GM18861 (cell line): ENCODE measurements around the gene KLHL26.

ENCODE experiments used
- ATAC-seq: cut with Tn5 transposase; IDR thresholded peaks from one replicate; pipeline ENCODE4 v1.9.1; 2021; ENCODE audit not compliant: unreplicated experiment

The KLHL26 gene

DNA sequence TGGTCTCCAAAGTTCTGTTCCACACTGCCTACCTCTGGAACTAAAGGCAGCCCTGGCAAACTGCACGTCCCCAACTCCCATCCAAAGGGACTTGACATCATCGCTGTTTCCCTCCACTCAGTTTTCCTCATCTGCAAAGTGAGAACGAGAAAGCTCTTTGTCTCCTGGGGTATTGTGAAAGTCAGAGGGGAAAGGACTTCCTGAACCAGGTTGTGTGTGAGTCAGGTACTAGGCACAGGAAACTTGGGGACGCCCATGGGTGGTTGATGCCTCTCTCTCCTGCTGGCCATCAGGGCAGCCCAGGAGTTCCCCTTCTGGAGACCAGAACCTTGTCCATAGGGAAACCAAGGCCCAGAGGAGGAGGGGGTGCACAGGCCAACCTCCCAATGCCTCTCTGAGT, 35.0 kb upstream of the KLHL26 start:
- no peak for ATAC-seq

DNA sequence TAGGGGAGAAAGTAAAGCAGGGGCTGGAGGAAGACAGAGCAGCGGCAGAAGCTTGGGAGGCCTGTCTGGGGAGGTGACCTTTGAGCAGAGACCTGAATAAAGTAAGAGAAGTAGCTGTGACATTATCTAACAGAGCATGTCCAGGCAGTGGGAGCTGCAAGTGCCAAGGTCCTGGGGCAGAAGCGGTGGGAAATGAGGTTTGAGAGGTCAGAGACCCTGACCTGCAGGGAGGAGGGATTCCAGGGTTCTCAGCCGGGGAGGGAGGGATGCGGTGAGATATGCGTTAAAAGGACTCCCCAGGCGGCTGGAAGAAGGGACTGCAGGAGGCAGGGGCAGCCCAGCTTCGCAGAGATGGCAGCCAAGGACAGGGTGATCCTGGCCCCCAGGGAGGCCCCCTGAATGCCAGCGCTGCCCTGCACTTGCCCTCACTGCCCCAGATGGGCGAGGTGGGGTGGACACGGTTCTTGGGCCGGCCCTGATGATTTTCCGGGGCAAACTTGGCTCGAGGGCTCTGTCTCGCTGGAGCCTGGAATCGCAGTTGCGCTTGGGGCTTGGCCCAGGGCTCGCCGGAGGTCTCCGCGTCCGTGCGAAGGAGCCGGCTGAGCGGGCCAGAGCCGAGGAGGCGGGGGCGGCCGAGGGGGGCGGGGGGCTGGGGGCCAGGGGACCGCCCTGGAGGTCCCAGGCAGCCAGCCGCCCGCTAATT, 33.4 kb upstream of the KLHL26 start:
- ATAC-seq: no peak

DNA sequence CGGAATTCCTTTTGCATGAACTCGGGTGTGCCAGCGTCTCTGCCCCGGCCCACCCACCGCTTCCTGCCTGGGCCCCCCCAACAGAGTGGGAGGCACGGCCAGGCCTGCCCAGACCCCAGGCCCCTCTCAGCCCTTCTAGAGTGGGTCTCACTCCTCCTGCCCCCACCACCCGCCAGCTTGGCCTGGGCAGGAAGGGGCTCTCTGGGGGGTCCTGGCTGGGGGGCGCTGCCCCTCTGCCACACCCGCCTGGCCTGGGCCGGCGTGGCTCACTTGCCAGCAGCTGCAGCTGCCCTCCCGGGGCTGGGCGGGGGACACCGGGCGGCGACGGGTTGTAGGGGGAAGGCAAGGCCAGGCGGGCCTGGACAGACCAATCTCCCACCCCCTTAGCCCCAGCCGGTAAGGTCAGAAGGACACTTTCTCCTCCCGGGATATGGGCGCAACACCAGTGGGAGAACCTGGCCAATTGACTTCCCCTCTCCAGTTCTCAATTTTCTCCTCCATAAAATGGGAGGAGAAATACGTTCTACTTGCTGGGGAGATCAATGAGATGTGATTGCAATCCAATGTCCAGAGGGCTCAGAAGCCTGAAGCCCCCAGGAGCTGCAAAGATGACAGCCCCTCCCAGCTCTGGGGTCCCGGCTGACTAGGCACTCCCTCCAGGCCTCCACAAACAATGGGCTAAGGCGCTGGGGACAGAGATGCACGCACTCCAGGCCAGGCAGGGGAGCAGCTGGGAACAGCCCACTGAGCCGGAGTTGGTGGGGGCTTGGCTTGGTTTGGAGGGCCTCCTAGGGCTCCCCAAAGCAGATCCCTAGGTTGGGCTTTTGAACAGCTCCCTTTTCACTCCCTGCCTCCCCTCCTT, 32.6 kb upstream of the KLHL26 start:
- ATAC-seq: no peak

DNA sequence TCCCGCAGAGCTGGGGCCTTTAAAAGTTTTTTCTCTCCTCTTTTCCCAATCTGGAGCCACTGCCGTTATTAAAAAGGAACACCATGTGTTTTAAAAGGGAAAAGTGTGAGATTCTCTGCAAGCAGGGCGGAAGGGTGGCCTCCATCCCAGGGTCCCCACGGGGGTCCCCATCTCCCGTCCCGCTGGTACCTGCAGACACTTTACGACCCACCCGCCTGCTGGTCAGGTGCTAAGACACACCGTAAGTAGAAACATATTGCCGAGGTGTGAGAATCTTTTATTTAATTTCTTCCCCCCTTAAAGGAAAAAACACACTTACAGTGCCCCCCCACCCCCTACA, 32.0 kb upstream of the KLHL26 start:
- ATAC-seq: no peak

DNA sequence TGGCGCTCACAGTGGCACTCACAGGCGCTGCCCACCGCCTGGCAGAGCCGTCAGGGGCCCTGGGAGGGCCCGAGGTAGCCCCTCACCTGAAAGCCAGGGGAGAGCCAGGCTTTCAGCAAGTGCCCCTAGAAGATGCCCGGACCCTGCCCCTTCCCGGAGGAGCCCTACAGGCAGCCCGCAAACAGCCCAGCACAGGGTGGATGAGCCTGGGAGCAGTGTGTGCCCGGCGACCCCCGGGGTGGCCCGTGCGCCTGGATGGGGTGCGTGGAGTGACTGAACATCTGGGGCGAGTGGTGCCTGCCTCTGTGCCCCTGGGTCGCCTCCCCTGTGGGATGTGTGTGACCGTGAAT, 31.7 kb upstream of the KLHL26 start:
- ATAC-seq: no peak

DNA sequence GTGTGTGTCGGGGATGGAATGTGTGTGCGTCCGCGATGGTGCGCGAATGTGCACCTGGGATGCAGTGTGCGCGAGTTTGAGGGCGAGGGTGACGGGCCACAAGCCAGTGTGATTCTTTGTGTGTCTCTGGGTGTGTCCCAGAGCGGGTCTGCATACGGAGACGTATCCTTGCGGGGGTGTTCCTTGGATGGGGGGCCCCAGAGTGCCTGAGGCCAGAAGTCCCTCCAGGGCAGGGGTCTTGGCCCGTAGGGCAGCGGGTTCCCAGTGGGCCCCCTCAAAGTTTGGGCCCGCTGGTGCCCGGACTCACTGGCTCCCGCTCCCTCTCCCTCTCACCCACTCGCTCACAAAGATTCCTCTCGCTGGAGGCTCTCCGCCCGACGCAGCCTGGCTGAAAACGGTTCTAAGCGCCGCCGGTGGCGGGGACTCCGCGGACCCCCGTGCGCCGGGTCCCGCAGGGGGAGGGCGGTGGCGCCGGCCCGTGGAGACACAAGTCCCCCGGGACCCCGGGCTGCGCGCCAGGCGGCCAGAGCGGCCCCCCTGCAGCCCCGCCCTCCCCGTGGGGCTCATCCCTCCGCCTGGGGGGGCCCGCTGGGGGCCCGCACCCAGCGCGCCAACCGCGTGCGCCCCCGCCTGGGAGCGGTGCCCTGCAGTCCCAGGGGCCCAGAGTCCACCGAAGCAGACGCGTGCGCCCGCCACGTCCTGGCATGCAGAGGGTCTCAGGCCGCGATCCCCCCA, 31.1 kb upstream of the KLHL26 start:
- ATAC-seq: no peak

DNA sequence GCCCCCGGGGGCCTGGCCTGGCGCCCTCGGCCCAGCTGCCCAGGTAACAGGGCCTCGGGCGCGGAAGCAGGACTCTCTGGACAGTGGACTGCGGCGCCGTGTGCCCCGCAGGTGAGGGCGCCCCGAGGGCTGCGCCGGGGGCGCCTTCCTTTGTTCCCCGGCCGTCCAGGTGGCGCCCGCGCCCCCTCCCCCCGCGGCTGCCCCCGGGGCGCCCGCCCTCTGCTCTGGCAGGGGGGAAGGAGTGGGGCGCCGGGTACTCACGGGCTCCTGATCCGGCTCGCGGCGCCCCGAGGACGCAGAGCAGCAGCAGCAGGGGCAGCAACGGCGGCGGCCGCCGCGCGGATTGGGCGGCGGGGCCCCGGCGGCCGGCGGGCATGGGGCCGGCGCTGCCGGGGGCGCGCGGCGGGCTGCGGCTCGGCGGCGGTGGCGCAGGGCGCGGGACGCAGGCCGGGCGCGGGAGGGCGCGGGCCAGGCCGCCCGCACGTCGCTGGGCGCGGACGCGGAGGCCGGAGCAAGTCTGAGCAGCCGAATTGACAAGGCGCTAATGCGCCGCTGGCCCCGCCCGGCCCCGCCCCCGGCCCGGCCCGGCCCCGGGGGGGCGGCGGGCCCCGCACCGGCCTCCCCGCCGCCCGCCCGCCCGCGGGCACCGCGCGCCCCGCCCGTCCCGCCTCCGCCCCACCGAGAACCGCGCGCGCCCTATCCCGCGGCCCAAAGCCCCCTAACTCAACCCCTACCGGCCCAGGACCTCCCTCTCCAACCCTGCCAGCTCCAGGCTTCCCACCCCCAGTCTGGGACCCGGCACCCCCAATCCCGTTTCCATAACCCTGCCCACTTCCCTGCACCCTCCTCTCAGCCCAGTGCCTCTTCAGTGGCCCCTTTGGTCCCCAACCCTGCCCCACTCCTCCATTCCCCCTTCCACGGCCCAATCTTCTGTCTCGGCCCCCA, 30.3 kb upstream of the KLHL26 start, which contains the start of gene CRLF1:
Gene CRLF1 (minus strand): TSS at position 519 of the 945 bp plus-strand sequence. CDS start 143 bp downstream, at position 376.
- no peak for ATAC-seq

DNA sequence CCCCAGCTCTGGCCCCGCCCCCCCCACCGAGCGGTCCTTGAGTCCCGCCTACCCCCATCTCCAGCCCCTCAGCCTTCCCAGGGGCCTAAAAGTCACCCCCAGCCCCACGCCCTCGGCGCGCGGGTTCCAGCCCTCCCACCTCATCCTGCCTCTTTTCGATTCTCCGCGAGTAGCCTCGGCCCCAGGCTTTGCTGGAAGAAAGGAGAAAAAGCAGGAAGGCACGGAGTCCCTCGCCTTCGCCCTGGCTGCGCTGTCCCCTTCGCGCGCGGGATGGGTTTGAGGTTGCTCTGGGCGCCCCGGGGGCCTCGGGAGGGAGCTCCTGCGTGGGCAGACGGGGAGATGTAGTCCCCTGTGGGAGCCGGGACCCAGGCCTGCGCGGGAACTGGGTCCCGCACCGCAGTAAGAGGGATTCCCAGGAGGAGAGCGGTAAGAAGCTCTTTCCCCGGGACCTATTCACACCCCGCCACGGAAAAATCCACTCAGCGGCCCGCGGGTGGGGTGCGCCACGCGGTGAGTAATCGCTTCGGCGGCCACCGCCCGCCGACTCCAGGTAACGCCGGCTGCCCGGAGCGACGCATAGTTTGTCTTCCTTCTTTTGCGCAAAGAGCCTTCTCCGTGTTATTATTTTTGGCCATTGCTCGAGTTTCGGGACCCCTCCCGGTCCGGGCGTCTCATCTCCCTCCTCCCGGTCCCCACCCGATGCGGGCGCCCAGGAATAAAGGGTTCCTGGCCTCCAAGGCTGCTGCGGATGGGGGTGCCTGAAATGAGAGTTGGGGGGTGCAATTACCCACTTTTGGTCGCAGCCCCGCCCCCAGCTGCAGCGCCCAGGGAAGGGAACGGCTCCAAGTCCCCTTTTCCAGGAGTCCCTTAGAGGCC, 29.4 kb upstream of the KLHL26 start:
- no peak for ATAC-seq

DNA sequence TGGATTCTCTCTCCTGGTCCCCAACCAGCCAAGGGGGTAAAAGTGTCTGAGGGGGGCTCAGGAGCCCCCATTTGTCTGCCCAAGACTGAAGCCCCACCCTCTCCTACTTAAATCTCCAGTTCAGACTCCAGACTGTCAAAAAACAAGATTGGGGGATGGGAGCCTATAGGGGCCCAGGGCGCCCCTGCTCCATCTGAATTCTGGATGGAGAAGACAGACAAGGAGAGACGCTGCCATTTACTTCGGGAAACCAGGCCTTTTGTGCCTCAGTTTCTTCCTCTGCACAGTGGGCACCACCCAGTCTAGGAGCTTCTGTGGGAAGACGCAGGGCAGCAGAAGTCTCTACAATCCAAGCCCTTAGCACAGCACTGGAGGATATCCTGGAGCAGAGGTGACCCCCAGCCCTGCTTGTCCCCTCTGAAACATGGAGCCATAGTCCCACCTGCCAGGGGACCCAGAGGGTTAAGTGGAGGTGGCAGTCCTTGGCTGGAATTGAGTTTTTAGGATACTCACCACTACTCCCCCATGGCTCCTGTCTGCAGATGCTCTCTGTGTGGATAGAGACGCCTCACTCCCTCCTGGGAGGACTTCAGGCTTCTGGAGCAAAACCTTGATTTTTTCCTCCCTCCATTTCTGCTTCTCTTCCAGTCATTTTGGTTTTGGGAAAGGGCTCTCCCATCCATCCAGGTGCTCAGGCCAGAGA, 28.6 kb upstream of the KLHL26 start:
- no peak for ATAC-seq

DNA sequence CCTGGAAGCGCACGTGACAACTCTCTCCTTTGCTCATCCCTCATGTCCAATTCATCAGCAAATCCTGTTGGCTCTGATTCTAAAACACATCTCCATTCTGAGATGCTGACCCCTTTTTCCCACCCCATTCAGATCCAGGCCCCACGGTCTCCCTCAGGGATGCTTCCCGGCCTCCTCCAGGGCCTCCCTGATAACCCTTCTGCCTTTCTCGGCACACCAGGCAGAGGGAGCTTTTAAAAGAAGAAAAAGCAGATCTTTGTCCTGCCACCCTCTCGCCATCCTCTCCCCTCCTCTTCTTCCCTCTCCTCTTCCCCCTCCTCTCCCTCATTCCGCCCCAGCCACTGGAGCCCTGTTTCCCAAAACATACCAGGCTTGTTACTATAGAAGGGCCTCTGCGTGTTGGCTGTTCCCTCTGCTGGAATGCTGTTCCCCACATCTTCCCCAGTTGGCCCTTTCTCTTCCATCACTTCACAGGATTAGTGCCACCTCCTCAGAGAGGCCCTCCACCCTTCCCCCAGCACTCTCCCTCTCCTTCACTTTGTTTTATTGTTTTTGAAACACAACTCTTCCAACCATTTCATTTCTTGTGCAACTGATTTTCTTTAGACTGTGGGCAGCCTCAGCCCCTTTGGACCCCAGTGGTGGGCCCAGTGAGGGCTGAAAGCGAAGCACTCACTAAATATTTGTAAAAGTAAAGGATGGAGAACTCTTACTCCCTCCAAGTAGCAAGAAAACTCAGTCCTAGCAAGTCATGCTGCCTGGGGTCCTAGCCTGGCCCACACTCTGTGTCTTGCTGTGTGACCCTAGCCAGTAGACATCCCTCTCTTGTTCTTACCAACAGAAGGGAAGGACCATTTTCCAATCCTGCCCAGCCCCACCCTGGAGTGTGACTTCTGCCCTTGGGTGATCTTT, 27.8 kb upstream of the KLHL26 start:
- ATAC-seq: no peak

DNA sequence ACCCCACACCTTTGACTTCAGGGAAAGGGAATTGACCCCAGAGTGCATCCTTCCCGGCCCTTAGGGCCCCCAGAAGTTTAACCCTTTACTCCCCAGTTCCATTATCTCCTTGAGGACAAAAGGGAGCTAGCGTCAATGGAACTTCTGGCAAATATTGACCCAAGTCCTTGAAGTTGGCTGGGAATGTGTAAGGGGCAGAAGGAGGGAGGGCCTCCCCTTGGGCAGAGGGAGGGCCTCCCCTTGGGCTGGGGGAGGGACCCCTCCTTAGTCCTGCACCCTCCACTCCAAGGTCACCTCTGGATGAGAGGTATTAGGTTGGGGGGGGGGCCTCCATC, 27.1 kb upstream of the KLHL26 start:
- ATAC-seq: no peak

DNA sequence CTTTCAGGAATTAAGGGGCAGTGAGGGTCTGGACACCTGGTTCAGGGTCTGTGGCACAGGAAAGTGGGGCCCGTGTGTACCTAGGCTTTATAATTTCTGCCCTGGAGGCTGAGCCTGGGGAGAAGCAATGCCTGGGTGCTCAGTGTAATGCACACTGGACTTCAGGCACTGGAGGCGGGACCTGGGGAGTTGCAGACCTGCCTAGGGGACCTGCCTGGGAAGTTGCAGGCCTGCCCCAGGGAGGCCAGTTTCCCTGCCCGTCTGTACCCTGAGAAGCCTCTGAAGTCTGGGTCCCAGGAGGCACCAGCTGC, 26.6 kb upstream of the KLHL26 start:
- ATAC-seq: no peak

DNA sequence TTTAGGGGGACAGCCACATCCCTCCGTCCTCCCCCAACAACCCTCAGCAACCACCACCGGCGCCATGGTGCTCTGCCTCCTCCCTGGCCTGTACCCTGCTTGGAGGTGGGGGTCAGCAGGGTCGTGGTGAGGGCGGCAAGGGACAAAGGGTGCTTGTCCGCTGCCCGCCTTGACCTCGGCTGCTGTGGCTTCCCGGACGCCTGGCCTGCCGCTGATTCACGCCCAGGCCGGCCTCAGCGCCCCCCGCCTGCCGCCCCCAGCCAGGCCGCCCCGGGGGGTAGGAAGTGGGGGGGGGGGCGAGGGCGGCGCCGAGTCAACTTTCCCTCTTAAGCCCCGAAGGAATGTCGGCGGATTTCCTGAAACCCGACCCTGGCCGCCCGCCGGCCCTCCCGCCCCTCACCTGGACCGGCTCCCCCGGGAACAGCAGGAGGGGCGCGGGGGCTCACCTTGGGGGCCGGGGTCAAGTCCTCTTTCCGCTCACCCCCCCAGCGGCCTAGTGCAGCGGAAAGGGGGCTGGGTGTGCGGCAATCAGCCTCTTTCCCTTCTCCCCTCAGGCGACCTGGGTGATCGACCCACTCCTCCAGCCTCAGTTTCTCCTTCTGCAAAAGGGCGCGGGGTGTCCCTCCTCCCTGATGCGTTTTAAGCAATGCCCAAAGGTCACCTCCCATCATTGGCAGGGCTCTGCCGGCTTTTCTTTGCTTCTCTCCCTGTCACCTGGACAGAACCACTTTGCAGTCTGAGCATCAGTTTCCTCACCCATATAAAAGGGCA, 26.1 kb upstream of the KLHL26 start:
- ATAC-seq: no peak

DNA sequence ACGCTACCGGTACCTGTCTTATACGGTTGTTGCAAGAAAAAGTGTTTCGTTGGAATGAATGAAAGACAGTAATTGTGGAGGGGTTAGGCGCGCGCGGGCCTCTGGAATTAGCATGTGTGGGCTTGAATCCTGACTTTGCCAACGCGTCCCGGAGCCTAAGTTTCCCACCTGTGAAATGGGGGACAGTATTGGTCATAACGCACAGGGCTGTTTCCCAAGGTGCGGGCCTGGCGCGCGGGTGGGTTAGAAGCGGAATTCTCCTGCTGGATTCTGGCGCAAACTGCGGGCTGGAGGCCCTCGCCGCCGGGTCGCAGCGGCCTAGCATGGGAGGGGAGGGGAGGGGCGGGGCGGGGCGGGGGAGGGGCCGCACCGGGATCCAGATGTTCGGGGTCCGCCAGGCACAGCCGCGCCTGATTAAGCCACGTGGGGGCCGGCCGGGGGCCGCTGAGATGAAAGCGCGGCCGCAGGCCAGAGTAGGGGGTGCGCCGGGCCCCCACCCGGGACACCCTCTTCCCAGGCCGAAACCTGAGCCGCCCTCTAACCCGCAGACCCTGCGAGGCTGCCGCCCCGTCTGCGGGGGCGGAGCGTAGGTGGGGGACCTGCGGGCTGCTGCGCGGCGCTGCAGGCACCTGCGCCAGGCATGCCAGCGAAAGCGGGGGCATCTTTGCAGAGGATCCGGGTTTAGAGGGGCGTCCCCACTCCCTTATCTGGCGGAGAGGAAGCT, 25.3 kb upstream of the KLHL26 start:
- ATAC-seq: no peak

DNA sequence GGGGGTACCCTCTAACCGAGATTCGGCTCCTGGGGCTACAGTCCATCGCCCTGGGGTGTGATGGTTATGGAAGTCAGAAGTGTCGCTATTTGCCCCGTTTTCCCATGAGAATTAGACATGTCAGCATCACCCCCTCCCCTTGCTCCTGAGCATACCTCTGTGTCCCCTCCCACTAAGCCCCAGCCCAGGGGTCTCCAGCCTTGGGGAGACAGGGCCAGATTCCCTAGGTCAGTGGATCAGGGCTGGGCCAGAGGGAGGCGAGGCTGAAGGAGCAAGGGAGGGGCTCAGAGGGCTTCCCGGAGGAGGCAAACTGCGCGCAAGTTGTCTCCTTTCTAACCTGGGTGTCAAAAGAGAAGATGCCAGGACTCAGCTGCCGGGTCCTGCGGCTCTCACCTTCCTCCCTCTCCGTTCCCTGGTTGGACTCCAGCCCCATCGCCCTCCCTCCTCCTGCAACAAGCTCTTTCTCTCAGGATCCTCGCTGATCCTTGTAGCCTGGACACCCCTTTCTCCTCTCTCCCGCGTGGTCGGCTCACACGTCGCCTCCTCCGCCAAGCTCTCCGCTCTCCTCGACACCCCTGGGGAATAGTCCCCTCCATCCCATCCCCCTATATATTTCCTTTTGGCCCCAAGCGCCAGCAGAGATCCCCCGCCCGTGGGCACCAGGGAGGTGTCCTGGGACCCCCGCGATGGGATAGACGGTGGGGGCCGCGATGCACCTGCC, 24.6 kb upstream of the KLHL26 start:
- no peak for ATAC-seq

DNA sequence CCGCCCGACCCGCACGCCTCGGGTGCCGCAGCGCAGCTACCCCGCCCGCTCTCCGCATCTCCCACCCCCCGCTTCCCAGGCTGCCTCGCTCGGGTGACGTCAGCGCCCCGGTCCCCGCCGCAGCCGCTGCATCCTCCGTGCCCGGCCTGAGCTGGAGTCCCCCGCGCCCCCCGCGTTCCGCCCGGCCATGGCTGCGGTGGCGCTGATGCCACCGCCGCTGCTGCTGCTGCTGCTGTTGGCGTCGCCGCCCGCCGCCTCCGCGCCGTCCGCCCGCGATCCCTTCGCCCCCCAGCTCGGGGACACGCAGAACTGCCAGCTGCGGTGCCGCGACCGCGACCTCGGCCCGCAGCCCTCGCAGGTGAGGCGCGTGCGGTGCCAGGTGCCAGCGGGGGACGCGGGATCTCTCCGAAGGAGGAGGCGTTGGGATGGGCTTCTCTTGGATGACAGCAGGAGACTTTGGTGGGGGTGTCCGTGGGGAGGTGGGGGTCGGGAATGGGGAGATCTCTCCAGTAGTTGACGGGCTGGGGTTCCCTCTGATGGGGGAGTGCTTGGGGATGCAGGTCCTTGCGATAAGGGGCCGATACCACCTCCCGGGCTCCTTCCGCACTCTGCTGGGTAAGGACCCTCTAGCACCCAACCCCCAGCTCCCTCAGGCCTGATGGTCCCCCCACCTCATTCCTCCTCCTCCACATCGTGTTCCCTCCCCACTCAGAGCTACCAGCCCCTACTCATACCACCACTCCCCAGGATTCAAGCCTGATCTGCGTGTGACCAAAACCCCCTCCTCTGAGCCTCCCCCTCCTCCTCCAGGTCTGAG, 23.8 kb upstream of the KLHL26 start, which contains the start of gene TMEM59L:
Gene TMEM59L (plus strand): TSS at position 99 of the 817 bp plus-strand sequence. CDS start 89 bp downstream, at position 188.
- ATAC-seq: no peak
